B cell (primary cell): ENCODE data around the gene ASB18. TPM values are rescaled to one million over a fixed set of nuclear protein-coding genes. Genes with fewer than 3 reads are reported as not detected.

Source experiments
- ATAC-seq: fragments of 200-7000 bp; cut with Tn5 transposase; one replicate; pipeline ENCODE4 v1.10.0; 2021; ENCODE audit warnings: low read depth, mild to moderate bottlenecking, moderate number of reproducible peaks, moderate library complexity
- CTCF ChIA-PET: fragments of 350-600 bp; sonication (Branson Sonifier 250); formaldehyde crosslinking; loops from one replicate; lab custom pipeline; 2021; ENCODE audit warnings: antibody characterized with exemption, inconsistent platforms; lab: Charles Lee
- POLR2A ChIA-PET: fragments of 350-600 bp; sonication (Branson Sonifier 250); formaldehyde crosslinking; loops from one replicate; lab custom pipeline; 2021; ENCODE audit warnings: antibody characterized with exemption; lab: Charles Lee
- DNase-seq: peaks from one replicate; pipeline ENCODE4 v3.0.0; 2013
- H2AFZ ChIP-seq: 2 replicates; pipeline ENCODE4 v1.6.1; 2012; ENCODE audit warnings: mild to moderate bottlenecking, low read depth, low read length; ENCODE audit not compliant: insufficient read depth, poor library complexity, severe bottlenecking
- H3K27ac ChIP-seq, 2 donors: 1 replicate in 1 of 2; 2 replicates in 1 of 2; pipeline ENCODE4 v1.5.1; 2012 to 2013; ENCODE audit warnings: low read length in 2 of 2, mild to moderate bottlenecking in 2 of 2, moderate library complexity in 1 of 2
- H3K27me3 ChIP-seq, 4 experiments: fragments of 200-600 bp in 1 of 4; sonication (generic) in 1 of 4; replicated peaks in 1 of 4; 1 replicate in 2 of 4; 2 replicates in 2 of 4; pipeline versions ENCODE4 v1.6.1 to v1.7.0; 2013 to 2016; ENCODE audit warnings: low read length in 3 of 4, mild to moderate bottlenecking in 2 of 4, mixed read lengths in 1 of 4, moderate library complexity in 1 of 4; ENCODE audit not compliant: insufficient read depth in 4 of 4, control insufficient read depth in 3 of 4; ENCODE audit errors: control extremely low read depth in 1 of 4
- H3K36me3 ChIP-seq, 2 experiments: replicated peaks in 1 of 2; 1 replicate in 1 of 2; 2 replicates in 1 of 2; pipeline versions ENCODE4 v1.6.1 to v1.7.1; 2013; ENCODE audit warnings: low read length in 1 of 2; ENCODE audit not compliant: insufficient read depth in 2 of 2, control insufficient read depth in 1 of 2; ENCODE audit errors: control extremely low read depth in 1 of 2, extremely low read depth in 1 of 2
- H3K4me1 ChIP-seq, 2 donors: fragments of 200-600 bp in 1 of 2; sonication (generic) in 1 of 2; 1 replicate in 1 of 2; 2 replicates in 1 of 2; pipeline versions ENCODE4 v1.5.1 to v1.6.1; 2013 to 2017; ENCODE audit warnings: low read length in 2 of 2; ENCODE audit not compliant: control insufficient read depth in 2 of 2, insufficient read depth in 2 of 2
- H3K4me2 ChIP-seq: replicated peaks from 2 replicates; pipeline ENCODE3; 2012; ENCODE audit warnings: mild to moderate bottlenecking, low read depth, low read length; ENCODE audit not compliant: poor library complexity, severe bottlenecking
- H3K4me3 ChIP-seq, 5 experiments: fragments of 200-600 bp in 1 of 5; sonication (generic) in 1 of 5; 1 replicate in 3 of 5; 2 replicates in 2 of 5; pipeline versions ENCODE4 v1.5.1 to v1.7.0; 2011 to 2016; ENCODE audit warnings: low read length in 4 of 5, mild to moderate bottlenecking in 4 of 5, low read depth in 2 of 5, control low read depth in 1 of 5, moderate library complexity in 1 of 5; ENCODE audit not compliant: insufficient read depth in 1 of 5; ENCODE audit errors: control extremely low read depth in 1 of 5, extremely low read depth in 1 of 5
- H3K79me2 ChIP-seq: fragments of 200-600 bp; sonication (generic); one replicate; pipeline ENCODE4 v1.6.0; 2016; ENCODE audit warnings: low read length; ENCODE audit not compliant: control insufficient read depth, insufficient read depth
- H3K9ac ChIP-seq: fragments of 200-600 bp; sonication (generic); 2 replicates; pipeline ENCODE4 v1.6.1; 2017; ENCODE audit warnings: mild to moderate bottlenecking, low read length, moderate library complexity
- H3K9me3 ChIP-seq, 3 donors: one replicate each; pipeline versions ENCODE4 v1.6.1 to v1.7.1; 2013; ENCODE audit warnings: low read length in 2 of 3; ENCODE audit not compliant: control insufficient read depth in 2 of 3, insufficient read depth in 1 of 3; ENCODE audit errors: control extremely low read depth in 1 of 3
- H4K20me1 ChIP-seq: 2 replicates; pipeline ENCODE4 v1.6.0; 2012; ENCODE audit warnings: mild to moderate bottlenecking, low read length; ENCODE audit not compliant: insufficient read depth, control insufficient read depth, poor library complexity, severe bottlenecking
- H3K27ac Mint-ChIP-seq: one replicate; pipeline ENCODE4 v1.8.0; 2021; ENCODE audit warnings: mixed read lengths
- H3K27me3 Mint-ChIP-seq: one replicate; pipeline ENCODE4 v1.8.0; 2021; ENCODE audit warnings: mixed read lengths
- H3K4me1 Mint-ChIP-seq: one replicate; pipeline ENCODE4 v1.8.0; 2021; ENCODE audit warnings: mixed read lengths
- H3K4me3 Mint-ChIP-seq: one replicate; pipeline ENCODE4 v1.8.0; 2021; ENCODE audit warnings: mixed read lengths
- H3K9me3 Mint-ChIP-seq: one replicate; pipeline ENCODE4 v1.8.0; 2022; ENCODE audit warnings: mixed read lengths; ENCODE audit not compliant: insufficient read depth
- EZH2 ChIP-seq: IDR thresholded peaks from 2 replicates; pipeline ENCODE4 v1.6.1; 2012; ENCODE audit warnings: borderline replicate concordance, low read depth, mild to moderate bottlenecking, moderate library complexity, low read length; ENCODE audit not compliant: insufficient read depth, poor library complexity, severe bottlenecking
- WGBS: methylation state at CpG from one replicate; pipeline ENCODE4 v1.1.5; 2013; ENCODE audit warnings: missing lambda C conversion rate; ENCODE audit not compliant: insufficient coverage; 5-methylcytosine and 5-hydroxymethylcytosine counted together
- intact Hi-C: fragments of 100-400 bp; cut with micrococcal nuclease; formaldehyde crosslinking; loops from one replicate; pipeline ENCODE4 v1.10.0; 2022
- polyA plus RNA-seq: library from polyadenylated mRNA; depleted of rRNA; stranded (reverse); fragments of >200 nt; gene quantifications from 2 replicates; pipeline ENCODE4 v1.2.3, GENCODE V29; 2012
- total RNA-seq, 2 donors: library from RNA; stranded (reverse); fragments of 120-200 nt in 1 of 2; gene quantifications; 1 replicate in 1 of 2; 2 replicates in 1 of 2; pipeline versions ENCODE4 v1.2.3 to v1.2.4, GENCODE V29; 2013 to 2022
- TF ChIP-seq, protein P1 (sequence below): fragments of 200-600 bp; IDR thresholded peaks from one replicate; pipeline ENCODE4 v1.8.0; 2022; ENCODE audit warnings: antibody characterized with exemption, mild to moderate bottlenecking

The ASB18 gene
- total and polyA plus RNA-seq, 2 donors (not counting 1 experiment from before 2014, with no cell fraction given), result not detected

DNA sequence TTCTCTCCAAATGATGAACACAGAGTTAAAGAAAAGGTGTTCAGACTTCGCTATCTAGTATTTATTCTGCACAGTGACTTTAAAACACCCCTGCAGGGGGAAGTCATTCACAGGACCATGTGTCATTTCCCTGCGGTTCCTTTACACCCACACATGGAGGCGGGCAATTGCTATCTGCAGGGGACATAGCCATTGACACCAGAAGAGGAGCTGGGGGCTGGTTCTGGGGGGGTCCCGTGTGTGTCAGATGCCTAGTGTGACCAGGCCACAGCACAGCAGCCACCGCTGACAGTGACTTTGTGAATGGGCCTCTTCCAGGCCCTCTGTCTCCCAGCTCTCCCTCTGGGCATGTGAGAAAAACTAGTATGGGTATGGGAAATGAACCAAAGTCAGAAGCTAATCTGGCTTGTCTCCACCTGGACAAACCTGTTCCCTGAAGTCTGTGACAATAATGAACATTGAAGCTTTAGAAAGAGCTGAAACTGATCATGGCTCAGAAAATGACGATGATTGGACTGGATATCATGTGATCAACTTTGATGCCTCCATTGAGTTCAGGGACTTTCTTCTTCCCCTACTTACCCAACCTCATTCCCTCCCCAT is 88.6 kb downstream of the ASB18 start:
- H3K4me1 Mint-ChIP-seq, result peaks cover 4% of the 10 kb centered on the region
- Histone ChIP-seq H3K4me3 (no peak overlapping the region), H3K9me3 (peaks cover 0 to 35% (median 1%) of the 10 kb centered on the region in 3 donors), H3K4me1 (peaks cover 3 to 6% of the 10 kb centered on the region in 2 donors), H2AFZ (no peak overlapping the region), H3K79me2 (no peaks in the 10 kb centered on the region), H4K20me1 (no peaks in the 10 kb centered on the region), H3K4me2 (no peak overlapping the region), H3K9ac (no peak overlapping the region), H3K36me3 (no peaks in the 10 kb centered on the region), H3K27me3 (peaks cover 0 to 84% (median 40%) of the 10 kb centered on the region in 4 experiments), H3K27ac (no peak overlapping the region)
- WGBS, result 0% methylated on average over 2 of the region's 6 CpGs
- no peaks in the 10 kb centered on the region for H3K9me3 Mint-ChIP-seq
- POLR2A ChIA-PET, result no interaction called here
- intact Hi-C loops, result no loop called here
- ATAC-seq (no peak), DNase-seq (no peak)
- H3K4me3 Mint-ChIP-seq, result no peak overlapping the region
- CTCF ChIA-PET, result interaction anchor here (0.9 kb wide), 1 partner anchor 13 kb away, joined by 3 read pairs; no protein-coding TSS in a partner anchor
- no peak for TF ChIP-seq EZH2
- H3K27me3 Mint-ChIP-seq, result peaks cover 61% of the 10 kb centered on the region
- H3K27ac Mint-ChIP-seq, result no peak overlapping the region

DNA sequence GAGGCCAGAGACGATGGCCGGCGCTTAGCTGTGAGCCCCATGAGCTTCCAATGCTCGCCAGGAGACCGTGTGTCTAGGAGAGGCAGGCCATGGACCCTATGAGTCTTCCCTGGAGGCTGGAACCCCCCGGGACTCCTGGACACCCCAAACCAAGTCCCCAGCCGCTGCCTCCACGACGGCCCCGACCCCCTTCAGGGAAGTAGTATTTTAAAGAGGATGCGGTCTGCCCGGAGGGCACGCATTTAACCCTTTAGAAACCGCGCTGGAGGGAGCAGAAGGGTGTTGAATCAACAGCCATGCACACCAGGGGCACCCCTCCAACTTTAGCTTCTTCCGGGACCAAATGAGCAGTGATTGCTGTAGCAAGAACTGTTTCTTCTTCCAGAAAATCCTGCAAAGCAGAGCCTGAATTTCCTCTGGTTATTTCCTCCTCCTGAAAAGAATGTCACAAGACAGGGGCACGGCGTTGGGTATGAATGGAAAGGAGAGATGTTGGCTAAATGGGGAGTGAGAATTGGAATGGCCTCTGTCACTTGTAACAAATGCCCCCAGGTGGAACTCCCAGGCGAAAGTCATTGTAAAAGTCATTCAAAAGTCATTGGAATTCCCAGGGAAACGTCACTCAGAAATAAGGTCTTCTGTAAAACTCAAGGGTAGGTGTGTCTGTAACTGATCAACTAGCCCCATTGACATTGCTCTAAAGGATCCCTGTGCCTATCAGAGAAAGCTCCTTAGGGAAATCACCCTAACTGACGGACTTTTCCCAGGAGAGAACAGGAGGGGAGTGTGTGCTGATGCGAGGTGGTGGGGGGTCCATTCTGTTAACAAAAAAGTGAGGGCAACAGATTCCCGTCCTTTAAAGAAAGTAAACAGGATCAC is 90.2 kb downstream of the ASB18 start:
- Histone ChIP-seq H3K4me2 (no peak overlapping the region), H4K20me1 (no peaks in the 10 kb centered on the region), H3K27me3 (peaks cover 0 to 86% (median 40%) of the 10 kb centered on the region in 4 experiments), H3K27ac (no peak overlapping the region), H3K9me3 (peaks cover 0 to 39% (median 0%) of the 10 kb centered on the region in 3 donors), H3K79me2 (no peaks in the 10 kb centered on the region), H2AFZ (no peak overlapping the region), H3K36me3 (no peaks in the 10 kb centered on the region), H3K4me1 (peaks cover 3 to 6% of the 10 kb centered on the region in 2 donors), H3K4me3 (no peak overlapping the region), H3K9ac (no peak overlapping the region)
- TF ChIP-seq, protein P1, sequence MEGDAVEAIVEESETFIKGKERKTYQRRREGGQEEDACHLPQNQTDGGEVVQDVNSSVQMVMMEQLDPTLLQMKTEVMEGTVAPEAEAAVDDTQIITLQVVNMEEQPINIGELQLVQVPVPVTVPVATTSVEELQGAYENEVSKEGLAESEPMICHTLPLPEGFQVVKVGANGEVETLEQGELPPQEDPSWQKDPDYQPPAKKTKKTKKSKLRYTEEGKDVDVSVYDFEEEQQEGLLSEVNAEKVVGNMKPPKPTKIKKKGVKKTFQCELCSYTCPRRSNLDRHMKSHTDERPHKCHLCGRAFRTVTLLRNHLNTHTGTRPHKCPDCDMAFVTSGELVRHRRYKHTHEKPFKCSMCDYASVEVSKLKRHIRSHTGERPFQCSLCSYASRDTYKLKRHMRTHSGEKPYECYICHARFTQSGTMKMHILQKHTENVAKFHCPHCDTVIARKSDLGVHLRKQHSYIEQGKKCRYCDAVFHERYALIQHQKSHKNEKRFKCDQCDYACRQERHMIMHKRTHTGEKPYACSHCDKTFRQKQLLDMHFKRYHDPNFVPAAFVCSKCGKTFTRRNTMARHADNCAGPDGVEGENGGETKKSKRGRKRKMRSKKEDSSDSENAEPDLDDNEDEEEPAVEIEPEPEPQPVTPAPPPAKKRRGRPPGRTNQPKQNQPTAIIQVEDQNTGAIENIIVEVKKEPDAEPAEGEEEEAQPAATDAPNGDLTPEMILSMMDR, result no peak
- TF ChIP-seq EZH2, result no peak
- Mint-ChIP-seq H3K27me3 (peaks cover 67% of the 10 kb centered on the region), H3K4me3 (no peak overlapping the region), H3K4me1 (peaks cover 4% of the 10 kb centered on the region), H3K9me3 (no peaks in the 10 kb centered on the region), H3K27ac (no peak overlapping the region)
- ChIA-PET POLR2A (no interaction called here), CTCF (no interaction called here)
- ATAC-seq (no peak), DNase-seq (no peak)
- 8% methylated on average over 14 of the region's 23 CpGs for WGBS
- intact Hi-C loops, result no loop called here
